ENCODE data around the gene RBPMS2.

Gene RBPMS2

GRCh38 chr15:64755427-64755940 lies 19.9 kb downstream of the RBPMS2 start:
- no peaks in the 10 kb centered on the region for H3K36me3 Mint-ChIP-seq (ENCODE audit: insufficient read depth)
- no peak for DNase-seq
- no peaks in the 10 kb centered on the region for H3K9me3 Mint-ChIP-seq
- peaks cover 0 to 38% of the 10 kb centered on the region in 2 donors for H3K27me3 Mint-ChIP-seq
- no peak for ATAC-seq (replicated peaks)
- no peak overlapping the region for H3K27ac Mint-ChIP-seq
- H3K4me1 Mint-ChIP-seq (ENCODE audit: low read depth in 2 of 2): peaks cover 1% of the 10 kb centered on the region in 2 donors
- H3K4me3 Mint-ChIP-seq: no peak overlapping the region

GRCh38 chr15:64754663-64755426 lies 20.5 kb downstream of the RBPMS2 start:
- H3K9me3 Mint-ChIP-seq: no peaks in the 10 kb centered on the region
- no peaks in the 10 kb centered on the region for H3K36me3 Mint-ChIP-seq (ENCODE audit: insufficient read depth)
- H3K27me3 Mint-ChIP-seq: peaks cover 0 to 44% of the 10 kb centered on the region in 2 donors
- peaks cover 4 to 5% of the 10 kb centered on the region in 2 donors for H3K4me1 Mint-ChIP-seq (ENCODE audit: low read depth in 2 of 2)
- no peak overlapping the region for H3K27ac Mint-ChIP-seq
- DNase-seq (no peak), ATAC-seq (replicated peaks) (no peak)
- H3K4me3 Mint-ChIP-seq: no peak overlapping the region

- ATAC-seq (replicated peaks) (no peak), DNase-seq (no peak)
- Mint-ChIP-seq H3K4me3 (no peak overlapping the region), H3K9me3 (no peaks in the 10 kb centered on the region), H3K27ac (no peak overlapping the region), H3K36me3 (ENCODE audit: insufficient read depth) (no peaks in the 10 kb centered on the region), H3K4me1 (ENCODE audit: low read depth in 2 of 2) (peaks cover 4 to 5% of the 10 kb centered on the region in 2 donors), H3K27me3 (peaks cover 8 to 56% of the 10 kb centered on the region in 2 donors)
These were observed 21.8 kb downstream of the RBPMS2 start for GRCh38 chr15:64753480-64754185.

- Mint-ChIP-seq H3K9me3 (no peaks in the 10 kb centered on the region), H3K27me3 (peaks cover 29 to 70% of the 10 kb centered on the region in 2 donors), H3K4me3 (no peak overlapping the region), H3K27ac (no peak overlapping the region), H3K4me1 (ENCODE audit: low read depth in 2 of 2) (peaks cover 4 to 5% of the 10 kb centered on the region in 2 donors), H3K36me3 (ENCODE audit: insufficient read depth) (no peaks in the 10 kb centered on the region)
- DNase-seq: no peak
- no peak for ATAC-seq (replicated peaks)
These were observed 23.9 kb downstream of the RBPMS2 start for GRCh38 chr15:64751464-64751863.

- DNase-seq: no peak
- H3K27ac Mint-ChIP-seq: peak overlapping the region in 1 of 2 donors; percentile 5
- peaks cover 33 to 64% of the 10 kb centered on the region in 2 donors for H3K27me3 Mint-ChIP-seq
- H3K36me3 Mint-ChIP-seq (ENCODE audit: insufficient read depth): no peaks in the 10 kb centered on the region
- H3K4me1 Mint-ChIP-seq (ENCODE audit: low read depth in 2 of 2): peaks cover 4% of the 10 kb centered on the region in 2 donors
- no peak overlapping the region for H3K4me3 Mint-ChIP-seq
- peak; percentile 26 for ATAC-seq (replicated peaks)
- no peaks in the 10 kb centered on the region for H3K9me3 Mint-ChIP-seq
These were observed 25.3 kb downstream of the RBPMS2 start for GRCh38 chr15:64749999-64750657.

- no peak for ATAC-seq (replicated peaks)
- H3K27ac Mint-ChIP-seq: no peak overlapping the region
These were observed 26.2 kb downstream of the RBPMS2 start for GRCh38 chr15:64749167-64749566.

GRCh38 chr15:64748251-64748650 lies 27.1 kb downstream of the RBPMS2 start:
- peaks cover 33 to 56% of the 10 kb centered on the region in 2 donors for H3K27me3 Mint-ChIP-seq
- H3K27ac Mint-ChIP-seq: no peak overlapping the region
- H3K9me3 Mint-ChIP-seq: no peaks in the 10 kb centered on the region
- H3K36me3 Mint-ChIP-seq (ENCODE audit: insufficient read depth): no peaks in the 10 kb centered on the region
- peaks cover 4% of the 10 kb centered on the region in 2 donors for H3K4me1 Mint-ChIP-seq (ENCODE audit: low read depth in 2 of 2)
- ATAC-seq (replicated peaks) (no peak), DNase-seq (no peak)
- H3K4me3 Mint-ChIP-seq: no peak overlapping the region

More at GRCh38 chr15:64749167-64749566, 26.2 kb downstream of the RBPMS2 start:
- peaks cover 33 to 56% of the 10 kb centered on the region in 2 donors for H3K27me3 Mint-ChIP-seq
- DNase-seq: no peak
- H3K9me3 Mint-ChIP-seq: no peaks in the 10 kb centered on the region
- no peak overlapping the region for H3K4me3 Mint-ChIP-seq
- H3K4me1 Mint-ChIP-seq (ENCODE audit: low read depth in 2 of 2): peaks cover 4% of the 10 kb centered on the region in 2 donors
- H3K36me3 Mint-ChIP-seq (ENCODE audit: insufficient read depth): no peaks in the 10 kb centered on the region

- H3K27me3 Mint-ChIP-seq: peaks cover 33 to 56% of the 10 kb centered on the region in 2 donors
- H3K36me3 Mint-ChIP-seq (ENCODE audit: insufficient read depth): no peaks in the 10 kb centered on the region
- no peaks in the 10 kb centered on the region for H3K9me3 Mint-ChIP-seq
- no peak overlapping the region for H3K4me3 Mint-ChIP-seq
- DNase-seq: no peak
- no peak for ATAC-seq (replicated peaks)
- no peak overlapping the region for H3K27ac Mint-ChIP-seq
- peaks cover 4% of the 10 kb centered on the region in 2 donors for H3K4me1 Mint-ChIP-seq (ENCODE audit: low read depth in 2 of 2)
These were observed 27.8 kb downstream of the RBPMS2 start for GRCh38 chr15:64747578-64747977.

- DNase-seq (no peak), ATAC-seq (replicated peaks) (no peak)
- H3K27ac Mint-ChIP-seq: no peak overlapping the region
- H3K4me3 Mint-ChIP-seq: no peak overlapping the region
- H3K9me3 Mint-ChIP-seq: no peaks in the 10 kb centered on the region
- H3K27me3 Mint-ChIP-seq: peaks cover 33 to 56% of the 10 kb centered on the region in 2 donors
- H3K36me3 Mint-ChIP-seq (ENCODE audit: insufficient read depth): no peaks in the 10 kb centered on the region
- H3K4me1 Mint-ChIP-seq (ENCODE audit: low read depth in 2 of 2): peaks cover 4% of the 10 kb centered on the region in 2 donors
These were observed 28.5 kb downstream of the RBPMS2 start for GRCh38 chr15:64746921-64747320.

GRCh38 chr15:64746356-64746755 lies 29.0 kb downstream of the RBPMS2 start:
- no peak overlapping the region for H3K27ac Mint-ChIP-seq
- peaks cover 4% of the 10 kb centered on the region in 2 donors for H3K4me1 Mint-ChIP-seq (ENCODE audit: low read depth in 2 of 2)
- no peak for DNase-seq
- H3K4me3 Mint-ChIP-seq: no peak overlapping the region
- H3K9me3 Mint-ChIP-seq: no peaks in the 10 kb centered on the region
- H3K36me3 Mint-ChIP-seq (ENCODE audit: insufficient read depth): no peaks in the 10 kb centered on the region
- peaks cover 33 to 55% of the 10 kb centered on the region in 2 donors for H3K27me3 Mint-ChIP-seq
- ATAC-seq (replicated peaks): no peak

- no peak for DNase-seq
- no peaks in the 10 kb centered on the region for H3K9me3 Mint-ChIP-seq
- no peak overlapping the region for H3K27ac Mint-ChIP-seq
- no peaks in the 10 kb centered on the region for H3K36me3 Mint-ChIP-seq (ENCODE audit: insufficient read depth)
- H3K4me1 Mint-ChIP-seq (ENCODE audit: low read depth in 2 of 2): no peaks in the 10 kb centered on the region
- H3K27me3 Mint-ChIP-seq: peaks cover 25 to 35% of the 10 kb centered on the region in 2 donors
- ATAC-seq (replicated peaks): no peak
- H3K4me3 Mint-ChIP-seq: no peak overlapping the region
These were observed 31.7 kb downstream of the RBPMS2 start for GRCh38 chr15:64743691-64744090.

GRCh38 chr15:64742921-64743320 lies 32.5 kb downstream of the RBPMS2 start:
- Mint-ChIP-seq H3K4me3 (no peak overlapping the region), H3K27me3 (peaks cover 19 to 27% of the 10 kb centered on the region in 2 donors), H3K9me3 (no peaks in the 10 kb centered on the region), H3K4me1 (ENCODE audit: low read depth in 2 of 2) (no peaks in the 10 kb centered on the region), H3K36me3 (ENCODE audit: insufficient read depth) (no peaks in the 10 kb centered on the region), H3K27ac (no peak overlapping the region)
- DNase-seq (no peak), ATAC-seq (replicated peaks) (no peak)

- no peaks in the 10 kb centered on the region for H3K9me3 Mint-ChIP-seq
- no peak overlapping the region for H3K4me3 Mint-ChIP-seq
- ATAC-seq (replicated peaks) (no peak), DNase-seq (no peak)
- no peaks in the 10 kb centered on the region for H3K4me1 Mint-ChIP-seq (ENCODE audit: low read depth in 2 of 2)
- peaks cover 13 to 22% of the 10 kb centered on the region in 2 donors for H3K27me3 Mint-ChIP-seq
- H3K27ac Mint-ChIP-seq: no peak overlapping the region
- H3K36me3 Mint-ChIP-seq (ENCODE audit: insufficient read depth): no peaks in the 10 kb centered on the region
These were observed 33.0 kb downstream of the RBPMS2 start for GRCh38 chr15:64742385-64742784.

Measured in effector memory CD8-positive, alpha-beta T cell (primary cell).